Measurements from ENCODE around the gene SPSB1. TPM values are rescaled to one million over a fixed set of nuclear protein-coding genes. Genes with fewer than 3 reads are reported as not detected.

SPSB1 gene
- total RNA-seq, 1 experiment from 2014 or later, result 18.2 TPM

- no peaks in the 10 kb centered on the region for H3K9me3 Mint-ChIP-seq (ENCODE audit: unreplicated experiment)
- no peak for TF ChIP-seq CTCF (IDR thresholded peaks at IDR 0.05; ENCODE audit: insufficient read depth in 1 of 2, low read depth in 1 of 2, low read length in 1 of 2, severe bottlenecking in 1 of 2, unreplicated experiment in 1 of 2)
- POLR2A ChIA-PET, result no interaction called here
- DNase-seq, result no peak
- peaks cover 14% of the 10 kb centered on the region for H3K36me3 Mint-ChIP-seq (ENCODE audit: insufficient read depth, unreplicated experiment)
- Histone ChIP-seq H3K4me3 (ENCODE audit: low read depth, low read length) (no peak overlapping the region), H3K9me3 (no peaks in the 10 kb centered on the region), H3K4me1 (no peaks in the 10 kb centered on the region), H3K27me3 (replicated peaks; ENCODE audit: control insufficient read depth, insufficient read depth, low read length) (no peaks in the 10 kb centered on the region), H3K36me3 (ENCODE audit: control insufficient read depth, insufficient read depth, low read length) (no peaks in the 10 kb centered on the region)
- intact Hi-C loops (cut with micrococcal nuclease; ENCODE audit: unreplicated experiment), result no loop called here
- CTCF ChIA-PET, result no interaction called here
- BruUV-seq (replicated peaks), result no TSS peak
- no peaks in the 10 kb centered on the region for H3K27me3 Mint-ChIP-seq (ENCODE audit: insufficient read depth, unreplicated experiment)
- no peak overlapping the region for H3K4me3 Mint-ChIP-seq (ENCODE audit: unreplicated experiment)
- H3K4me1 Mint-ChIP-seq (ENCODE audit: low read depth, unreplicated experiment), result no peaks in the 10 kb centered on the region
- H3K27ac Mint-ChIP-seq (ENCODE audit: unreplicated experiment), result no peak overlapping the region
These were observed 77.5 kb downstream of the SPSB1 start for GRCh38 chr1:9369964-9370788.

GRCh38 chr1:9371391-9371935 lies 78.8 kb downstream of the SPSB1 start:
- Histone ChIP-seq H3K4me1 (no peaks in the 10 kb centered on the region), H3K36me3 (ENCODE audit: control insufficient read depth, insufficient read depth, low read length) (no peaks in the 10 kb centered on the region), H3K27me3 (replicated peaks; ENCODE audit: control insufficient read depth, insufficient read depth, low read length) (no peaks in the 10 kb centered on the region), H3K9me3 (no peaks in the 10 kb centered on the region), H3K4me3 (ENCODE audit: low read depth, low read length) (no peak overlapping the region)
- no peak for TF ChIP-seq CTCF (IDR thresholded peaks at IDR 0.05; ENCODE audit: insufficient read depth in 1 of 2, low read depth in 1 of 2, low read length in 1 of 2, severe bottlenecking in 1 of 2, unreplicated experiment in 1 of 2)
- Mint-ChIP-seq H3K9me3 (ENCODE audit: unreplicated experiment) (no peaks in the 10 kb centered on the region), H3K27ac (ENCODE audit: unreplicated experiment) (no peak overlapping the region), H3K4me3 (ENCODE audit: unreplicated experiment) (no peak overlapping the region), H3K4me1 (ENCODE audit: low read depth, unreplicated experiment) (no peaks in the 10 kb centered on the region), H3K27me3 (ENCODE audit: insufficient read depth, unreplicated experiment) (no peaks in the 10 kb centered on the region), H3K36me3 (ENCODE audit: insufficient read depth, unreplicated experiment) (peaks cover 14% of the 10 kb centered on the region)
- no TSS peak for BruUV-seq (replicated peaks)
- DNase-seq, result peak in 1 of 2 experiments; percentile 19
- intact Hi-C loops (cut with micrococcal nuclease; ENCODE audit: unreplicated experiment), result no loop called here
- ChIA-PET POLR2A (no interaction called here), CTCF (no interaction called here)

- DNase-seq, result no peak
- no peak for TF ChIP-seq CTCF (IDR thresholded peaks at IDR 0.05; ENCODE audit: insufficient read depth in 1 of 2, low read depth in 1 of 2, low read length in 1 of 2, severe bottlenecking in 1 of 2, unreplicated experiment in 1 of 2)
- Mint-ChIP-seq H3K4me1 (ENCODE audit: low read depth, unreplicated experiment) (no peaks in the 10 kb centered on the region), H3K27me3 (ENCODE audit: insufficient read depth, unreplicated experiment) (no peaks in the 10 kb centered on the region), H3K4me3 (ENCODE audit: unreplicated experiment) (no peak overlapping the region), H3K36me3 (ENCODE audit: insufficient read depth, unreplicated experiment) (peaks cover 14% of the 10 kb centered on the region), H3K9me3 (ENCODE audit: unreplicated experiment) (no peaks in the 10 kb centered on the region), H3K27ac (ENCODE audit: unreplicated experiment) (no peak overlapping the region)
- no peaks in the 10 kb centered on the region for H3K27me3 ChIP-seq (replicated peaks; ENCODE audit: control insufficient read depth, insufficient read depth, low read length)
- H3K9me3 ChIP-seq, result no peaks in the 10 kb centered on the region
- ChIA-PET CTCF (no interaction called here), POLR2A (no interaction called here)
- BruUV-seq (replicated peaks), result no TSS peak
- H3K36me3 ChIP-seq (ENCODE audit: control insufficient read depth, insufficient read depth, low read length), result no peaks in the 10 kb centered on the region
- intact Hi-C loops (cut with micrococcal nuclease; ENCODE audit: unreplicated experiment), result no loop called here
- no peak overlapping the region for H3K4me3 ChIP-seq (ENCODE audit: low read depth, low read length)
- H3K4me1 ChIP-seq, result no peaks in the 10 kb centered on the region
These were observed 79.3 kb downstream of the SPSB1 start for GRCh38 chr1:9371951-9372350.

Measured in Caco-2 (cell line).